Ovary (tissue), 3 donors: Measurements from ENCODE around the gene COL4A4.

Experiments
- EP300 ChIP-seq: sonication (generic); formaldehyde crosslinking; IDR thresholded peaks from one replicate; pipeline ENCODE4 v1.6.1; 2017; ENCODE audit warnings: antibody characterized with exemption
- TF ChIP-seq, protein P1 (sequence below), 3 donors: fragments of 450-650 bp in 2 of 3; fragments of 200-600 bp in 1 of 3; IDR thresholded peaks; one replicate each; pipeline versions ENCODE4 v1.5.1 to v1.8.0; 2016 to 2022; ENCODE audit warnings: antibody characterized with exemption in 3 of 3, mild to moderate bottlenecking in 1 of 3
- donor health status: DM: no; HTN: no; CAD: no.

DNA sequence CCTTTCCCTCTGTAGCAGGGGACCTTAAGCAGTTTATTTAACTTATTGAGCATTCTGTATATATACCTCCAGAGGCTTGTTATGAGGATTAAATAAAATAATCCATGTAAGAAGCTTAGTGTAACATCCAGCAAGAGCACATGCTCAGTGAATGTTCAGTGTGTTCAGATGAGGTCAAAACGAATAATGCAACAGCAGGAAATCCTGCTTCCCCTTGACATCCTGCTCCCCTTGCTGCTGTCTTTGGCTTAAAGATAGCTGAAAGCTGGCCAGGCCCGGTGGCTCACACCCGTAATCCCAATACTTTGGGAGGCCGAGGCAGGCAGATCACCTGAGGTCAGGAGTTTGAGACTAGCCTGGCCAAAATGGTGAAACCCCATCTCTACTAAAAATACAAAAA, 68.7 kb downstream of the COL4A4 start:
- TF ChIP-seq EP300: no peak
- TF ChIP-seq, protein P1, sequence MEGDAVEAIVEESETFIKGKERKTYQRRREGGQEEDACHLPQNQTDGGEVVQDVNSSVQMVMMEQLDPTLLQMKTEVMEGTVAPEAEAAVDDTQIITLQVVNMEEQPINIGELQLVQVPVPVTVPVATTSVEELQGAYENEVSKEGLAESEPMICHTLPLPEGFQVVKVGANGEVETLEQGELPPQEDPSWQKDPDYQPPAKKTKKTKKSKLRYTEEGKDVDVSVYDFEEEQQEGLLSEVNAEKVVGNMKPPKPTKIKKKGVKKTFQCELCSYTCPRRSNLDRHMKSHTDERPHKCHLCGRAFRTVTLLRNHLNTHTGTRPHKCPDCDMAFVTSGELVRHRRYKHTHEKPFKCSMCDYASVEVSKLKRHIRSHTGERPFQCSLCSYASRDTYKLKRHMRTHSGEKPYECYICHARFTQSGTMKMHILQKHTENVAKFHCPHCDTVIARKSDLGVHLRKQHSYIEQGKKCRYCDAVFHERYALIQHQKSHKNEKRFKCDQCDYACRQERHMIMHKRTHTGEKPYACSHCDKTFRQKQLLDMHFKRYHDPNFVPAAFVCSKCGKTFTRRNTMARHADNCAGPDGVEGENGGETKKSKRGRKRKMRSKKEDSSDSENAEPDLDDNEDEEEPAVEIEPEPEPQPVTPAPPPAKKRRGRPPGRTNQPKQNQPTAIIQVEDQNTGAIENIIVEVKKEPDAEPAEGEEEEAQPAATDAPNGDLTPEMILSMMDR (IDR thresholded peaks at IDR 0.05): no peak
